Measurements from ENCODE around the gene BAG5. TPM values are rescaled to one million over a fixed set of nuclear protein-coding genes. Genes with fewer than 3 reads are reported as not detected.

The BAG5 gene
- total and polyA plus RNA-seq, 2 of the 8 experiments (the other 6 are each of a cell fraction or from before 2014, with no cell fraction given), result 7.4 to 29.5 TPM

DNA sequence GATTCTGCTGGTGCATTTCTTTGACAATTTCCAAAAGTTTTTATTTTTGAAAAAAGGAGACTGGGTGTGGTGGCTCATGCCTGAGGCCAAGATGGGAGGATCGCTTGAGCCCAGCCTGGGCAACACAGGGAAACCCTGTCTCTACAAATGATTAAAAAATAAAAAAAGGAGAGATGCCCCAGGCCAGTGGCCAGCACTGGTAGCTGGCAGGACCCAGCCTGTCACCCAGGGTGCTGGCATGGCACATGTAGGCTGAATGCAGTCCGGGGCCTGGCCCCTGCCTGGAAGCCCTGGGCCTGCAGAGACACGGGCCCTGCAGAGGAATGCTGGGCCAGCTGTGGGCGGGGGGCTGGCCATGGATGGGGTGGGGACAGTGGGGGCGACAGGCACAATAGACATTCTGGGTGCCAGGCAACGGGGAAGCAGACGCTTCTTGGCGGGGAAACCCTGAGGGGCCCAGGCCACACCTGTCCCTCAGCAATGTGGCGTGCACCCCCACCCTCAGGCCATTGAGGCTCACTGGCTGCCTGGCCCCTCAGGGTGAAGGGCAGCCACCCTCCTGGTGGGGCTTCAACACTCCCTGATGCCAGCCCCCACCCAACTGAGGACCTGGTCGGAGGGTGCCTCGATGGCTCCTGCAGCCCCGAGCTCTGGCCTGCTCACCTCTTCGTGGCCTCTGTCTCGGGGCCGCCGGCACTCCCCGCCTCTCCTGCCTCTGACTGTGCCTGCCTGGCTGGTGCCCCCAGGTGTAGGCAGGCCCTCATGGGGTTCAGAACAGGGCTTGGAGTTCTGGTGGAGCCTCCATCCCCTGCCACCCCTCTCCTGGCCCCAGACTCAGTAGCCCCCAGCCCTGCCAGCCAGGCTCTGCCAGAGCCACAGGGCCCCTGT lies 21.4 kb downstream of the BAG5 start:
- POLR2A ChIA-PET (ENCODE audit: partially characterized antibody), result interaction anchor here (1.1 to 29.8 kb wide), 9 partner anchors 8 to 31 kb away, joined by 3 to 844 read pairs (median 13); partner anchors contain the start of genes BAG5, CKB, COA8 and TRMT61A
- TF ChIP-seq, protein P1, sequence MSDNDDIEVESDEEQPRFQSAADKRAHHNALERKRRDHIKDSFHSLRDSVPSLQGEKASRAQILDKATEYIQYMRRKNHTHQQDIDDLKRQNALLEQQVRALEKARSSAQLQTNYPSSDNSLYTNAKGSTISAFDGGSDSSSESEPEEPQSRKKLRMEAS (IDR thresholded peaks at IDR 0.05), result no peak
- TF ChIP-seq SIN3A (conservative IDR thresholded peaks at IDR 0.05 in 1 of 2, IDR thresholded peaks at IDR 0.05 in 1 of 2; ENCODE audit: low read depth in 1 of 2, low read length in 2 of 2), result no peak
- TF ChIP-seq CHD2 (IDR thresholded peaks at IDR 0.05; ENCODE audit: low read length), result no peak
- no peak for TF ChIP-seq TBP (IDR thresholded peaks at IDR 0.05; ENCODE audit: low read depth, low read length)
- no peak for TF ChIP-seq BCL11A (IDR thresholded peaks at IDR 0.05; ENCODE audit: low read depth in 2 of 2, low read length in 2 of 2)
- TF ChIP-seq, protein P2, sequence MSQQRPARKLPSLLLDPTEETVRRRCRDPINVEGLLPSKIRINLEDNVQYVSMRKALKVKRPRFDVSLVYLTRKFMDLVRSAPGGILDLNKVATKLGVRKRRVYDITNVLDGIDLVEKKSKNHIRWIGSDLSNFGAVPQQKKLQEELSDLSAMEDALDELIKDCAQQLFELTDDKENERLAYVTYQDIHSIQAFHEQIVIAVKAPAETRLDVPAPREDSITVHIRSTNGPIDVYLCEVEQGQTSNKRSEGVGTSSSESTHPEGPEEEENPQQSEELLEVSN (IDR thresholded peaks at IDR 0.05), result no peak
- TF ChIP-seq, protein P3, sequence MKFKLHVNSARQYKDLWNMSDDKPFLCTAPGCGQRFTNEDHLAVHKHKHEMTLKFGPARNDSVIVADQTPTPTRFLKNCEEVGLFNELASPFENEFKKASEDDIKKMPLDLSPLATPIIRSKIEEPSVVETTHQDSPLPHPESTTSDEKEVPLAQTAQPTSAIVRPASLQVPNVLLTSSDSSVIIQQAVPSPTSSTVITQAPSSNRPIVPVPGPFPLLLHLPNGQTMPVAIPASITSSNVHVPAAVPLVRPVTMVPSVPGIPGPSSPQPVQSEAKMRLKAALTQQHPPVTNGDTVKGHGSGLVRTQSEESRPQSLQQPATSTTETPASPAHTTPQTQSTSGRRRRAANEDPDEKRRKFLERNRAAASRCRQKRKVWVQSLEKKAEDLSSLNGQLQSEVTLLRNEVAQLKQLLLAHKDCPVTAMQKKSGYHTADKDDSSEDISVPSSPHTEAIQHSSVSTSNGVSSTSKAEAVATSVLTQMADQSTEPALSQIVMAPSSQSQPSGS (IDR thresholded peaks at IDR 0.05; ENCODE audit: low read length), result no peak
- no peak for TF ChIP-seq RFX5 (IDR thresholded peaks at IDR 0.05; ENCODE audit: borderline replicate concordance, low read depth, low read length)

More for the DNA sequence above, 21.4 kb downstream of the BAG5 start:
- Histone ChIP-seq H3K79me2 (ENCODE audit: control insufficient read depth in 1 of 2, insufficient read depth in 2 of 2, low read length in 2 of 2) (no peaks in the 10 kb centered on the region), H2BK15ac (ENCODE audit: low read length) (peak overlapping the region; percentile 88; the same call in 1 of the 2 replicates), H3K23me2 (ENCODE audit: low read depth, low read length) (no peaks in the 10 kb centered on the region), H2BK5ac (ENCODE audit: low read depth, low read length) (peak overlapping the region; percentile 97; the same call in 1 of the 2 replicates), H3K14ac (ENCODE audit: insufficient read length) (no peak overlapping the region), H2BK20ac (ENCODE audit: low read length) (peak overlapping the region; percentile 90; the same call in 1 of the 2 replicates), H3K36me3 (ENCODE audit: control insufficient read depth in 2 of 4, insufficient read depth in 4 of 4, low read length in 3 of 4) (no peaks in the 10 kb centered on the region), H3K18ac (ENCODE audit: extremely low read depth, low read length) (peak overlapping the region; percentile 99), H3K4me2 (ENCODE audit: insufficient read depth in 1 of 2, low read depth in 2 of 2, low read length in 2 of 2) (no peak overlapping the region), H3K27me3 (replicated peaks in 1 of 4; ENCODE audit: control insufficient read depth in 3 of 4, extremely low read depth in 1 of 4, insufficient read depth in 3 of 4, low read length in 3 of 4) (no peaks in the 10 kb centered on the region; a peak in 2 of 7 replicates), H4K20me1 (replicated peaks in 1 of 2; ENCODE audit: control insufficient read depth in 1 of 2, insufficient read depth in 2 of 2, low read length in 2 of 2) (peaks cover 0 to 12% of the 10 kb centered on the region in 2 experiments), H3K27ac (ENCODE audit: low read depth, low read length) (peak overlapping the region; percentile 38; the same call in 1 of the 2 replicates), H2BK120ac (replicated peaks; ENCODE audit: low read depth, low read length) (no peak overlapping the region), H4K5ac (ENCODE audit: insufficient read length, low read depth, low read length) (peak overlapping the region; percentile 83), H3K23ac (ENCODE audit: insufficient read length) (no peak overlapping the region), H3K4me3 (ENCODE audit: extremely low read depth in 1 of 4, insufficient read depth in 2 of 4, low read depth in 3 of 4, low read length in 4 of 4) (no peak overlapping the region), H2BK12ac (ENCODE audit: low read depth, low read length) (peak overlapping the region; percentile 99; the same call in 1 of the 2 replicates), H3K4ac (replicated peaks; ENCODE audit: insufficient read length, low read depth, low read length) (peak overlapping the region; percentile 69), H4K8ac (ENCODE audit: extremely low read depth, insufficient read depth, low read length) (peak overlapping the region; percentile 62; the same call in 1 of the 2 replicates), H2AK5ac (ENCODE audit: low read depth, low read length) (no peak overlapping the region), H4K91ac (replicated peaks; ENCODE audit: insufficient read length, low read length) (peak overlapping the region; percentile 100), H2AFZ (ENCODE audit: low read length) (no peak overlapping the region), H3K9me3 (ENCODE audit: insufficient read depth in 2 of 2, low read depth in 1 of 2, low read length in 1 of 2) (no peaks in the 10 kb centered on the region), H3K4me1 (replicated peaks in 1 of 4; ENCODE audit: control insufficient read depth in 3 of 4, insufficient read depth in 4 of 4, low read length in 3 of 4) (peaks cover 0 to 31% (median 28%) of the 10 kb centered on the region in 4 experiments; a peak in 6 of 7 replicates), H3K56ac (replicated peaks; ENCODE audit: insufficient read length, low read depth, low read length) (no peak overlapping the region), H3K9ac (replicated peaks in 1 of 4; ENCODE audit: extremely low read depth in 1 of 4, low read depth in 3 of 4, low read length in 3 of 4) (no peak overlapping the region; a peak in 1 of 7 replicates), H3K79me1 (ENCODE audit: low read depth, low read length) (no peaks in the 10 kb centered on the region)
- 84% methylated on average over 17 of the region's 17 CpGs; no CpG with 5 or more reads in 1 of the 2 experiments for WGBS, 2 experiments (ENCODE audit: extremely low coverage in 1 of 2, insufficient coverage in 1 of 2, insufficient read length in 1 of 2, insufficient replicate concordance in 2 of 2, low coverage in 1 of 2, low lambda C conversion rate in 2 of 2, missing lambda C conversion rate in 1 of 2)
- CTCF ChIA-PET (ENCODE audit: partially characterized antibody), result interaction anchor here (1.1 to 28.8 kb wide), 7 partner anchors 8 to 436 kb away, joined by 4 to 921 read pairs (median 8); partner anchors contain the start of genes CKB and TRMT61A
- no peak for DNase-seq (ENCODE audit: low read depth in 1 of 2, low spot score in 2 of 2)
- FAIRE-seq, result no peak

All from H1 (cell line).